ENCODE data around the gene SMYD4. TPM values are rescaled to one million over a fixed set of nuclear protein-coding genes. Genes with fewer than 3 reads are reported as not detected.

The SMYD4 gene
- total RNA-seq, 1 experiment from 2014 or later: 9.3 TPM

DNA sequence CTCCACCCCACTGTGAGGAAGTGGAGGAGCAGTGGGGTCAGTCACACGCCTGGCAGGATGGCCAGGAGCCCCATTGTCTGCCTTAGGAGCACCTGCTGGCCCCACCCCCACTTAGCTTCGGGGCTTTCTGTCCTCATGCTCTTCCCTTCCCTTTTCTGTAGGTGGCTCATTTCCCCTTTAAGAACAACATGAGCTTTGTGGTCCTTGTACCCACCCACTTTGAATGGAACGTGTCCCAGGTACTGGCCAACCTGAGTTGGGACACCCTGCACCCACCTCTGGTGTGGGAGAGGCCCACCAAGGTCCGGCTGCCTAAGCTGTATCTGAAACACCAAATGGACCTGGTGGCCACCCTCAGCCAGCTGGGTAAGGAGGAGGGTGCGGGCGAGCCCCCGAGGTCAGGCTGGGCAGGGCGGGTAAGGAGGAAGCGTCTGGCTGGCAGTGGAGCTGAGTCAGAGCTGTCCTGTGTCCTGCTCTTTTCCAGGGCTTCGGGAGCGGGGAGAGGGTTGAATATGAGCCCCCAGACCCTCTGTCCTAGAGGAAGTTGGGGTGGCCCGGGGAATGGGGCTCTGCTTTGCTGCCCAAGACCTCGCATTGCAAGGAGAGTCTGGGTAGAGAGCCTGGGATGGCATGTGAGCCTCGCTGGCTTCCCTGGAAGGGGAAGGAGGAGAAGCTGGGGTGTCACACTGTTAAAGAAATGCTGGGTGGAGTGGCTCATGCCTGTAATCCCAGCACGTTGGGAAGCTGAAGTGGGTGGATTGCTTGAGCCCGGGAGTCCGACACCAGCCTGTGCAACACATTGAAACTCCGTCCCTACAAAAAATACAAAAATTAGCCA lies 77.1 kb downstream of the SMYD4 start:
- Histone ChIP-seq H3K4me1 (ENCODE audit: insufficient read depth, low read length) (peaks cover 14% of the 10 kb centered on the region), H2AFZ (ENCODE audit: low read length) (peak overlapping the region; percentile 88), H3K79me2 (ENCODE audit: low read length) (no peaks in the 10 kb centered on the region), H3K4me2 (ENCODE audit: low read length) (peak overlapping the region; percentile 87), H3K9me2 (replicated peaks; ENCODE audit: low read length) (no peaks in the 10 kb centered on the region), H3K27me3 (ENCODE audit: low read length) (no peaks in the 10 kb centered on the region), H3F3A (ENCODE audit: low read length, unreplicated experiment) (no peaks in the 10 kb centered on the region), H4K20me1 (ENCODE audit: low read length) (no peaks in the 10 kb centered on the region), H3K9ac (ENCODE audit: low read length) (no peak overlapping the region), H3K36me3 (ENCODE audit: low read depth, low read length) (no peaks in the 10 kb centered on the region), H3K4me3 (ENCODE audit: low read length) (peak overlapping the region; percentile 56), H3K27ac (ENCODE audit: low read length) (no peak overlapping the region), H3K9me3 (ENCODE audit: low read length) (no peaks in the 10 kb centered on the region)
- DNase-seq (peak; percentile 41), ATAC-seq (peak; percentile 90)
- TF ChIP-seq, protein P1, sequence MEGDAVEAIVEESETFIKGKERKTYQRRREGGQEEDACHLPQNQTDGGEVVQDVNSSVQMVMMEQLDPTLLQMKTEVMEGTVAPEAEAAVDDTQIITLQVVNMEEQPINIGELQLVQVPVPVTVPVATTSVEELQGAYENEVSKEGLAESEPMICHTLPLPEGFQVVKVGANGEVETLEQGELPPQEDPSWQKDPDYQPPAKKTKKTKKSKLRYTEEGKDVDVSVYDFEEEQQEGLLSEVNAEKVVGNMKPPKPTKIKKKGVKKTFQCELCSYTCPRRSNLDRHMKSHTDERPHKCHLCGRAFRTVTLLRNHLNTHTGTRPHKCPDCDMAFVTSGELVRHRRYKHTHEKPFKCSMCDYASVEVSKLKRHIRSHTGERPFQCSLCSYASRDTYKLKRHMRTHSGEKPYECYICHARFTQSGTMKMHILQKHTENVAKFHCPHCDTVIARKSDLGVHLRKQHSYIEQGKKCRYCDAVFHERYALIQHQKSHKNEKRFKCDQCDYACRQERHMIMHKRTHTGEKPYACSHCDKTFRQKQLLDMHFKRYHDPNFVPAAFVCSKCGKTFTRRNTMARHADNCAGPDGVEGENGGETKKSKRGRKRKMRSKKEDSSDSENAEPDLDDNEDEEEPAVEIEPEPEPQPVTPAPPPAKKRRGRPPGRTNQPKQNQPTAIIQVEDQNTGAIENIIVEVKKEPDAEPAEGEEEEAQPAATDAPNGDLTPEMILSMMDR (conservative IDR thresholded peaks at IDR 0.05; ENCODE audit: low read depth, low read length): no peak
- TF ChIP-seq EZH2phosphoT487 (IDR thresholded peaks at IDR 0.05; ENCODE audit: borderline replicate concordance, low read length): no peak
- TF ChIP-seq EZH2 (IDR thresholded peaks at IDR 0.05; ENCODE audit: low read length, unreplicated experiment): no peak
- BruUV-seq (replicated peaks): no TSS peak
- ChIA-PET CTCF (no interaction called here), POLR2A (ENCODE audit: unreplicated experiment) (interaction anchor here (0.6 kb wide), 1 partner anchor 104 kb away, joined by 10 read pairs; no protein-coding TSS in a partner anchor)
- intact Hi-C loops (cut with micrococcal nuclease): no loop called here

DNA sequence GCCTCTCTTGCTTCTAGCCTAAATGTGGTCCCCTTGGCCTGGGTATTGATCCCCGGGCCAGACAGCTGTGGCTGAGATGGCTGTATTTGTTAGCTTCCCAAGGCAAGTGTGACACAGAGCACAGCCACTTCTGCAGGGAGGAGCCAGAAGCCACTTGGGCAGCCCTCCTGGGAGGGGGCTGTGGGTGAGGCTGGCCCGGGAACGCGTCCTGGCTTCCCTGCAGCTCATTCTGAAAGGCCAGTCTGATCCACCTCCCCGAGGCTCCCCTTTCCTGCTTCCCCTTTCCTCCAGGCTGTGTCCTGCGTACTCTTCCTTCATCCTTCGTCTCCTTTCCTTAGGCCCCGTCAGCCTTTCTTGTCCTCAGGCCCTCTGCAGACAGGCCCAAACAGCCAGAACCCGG lies 79.1 kb downstream of the SMYD4 start:
- ATAC-seq (no peak), DNase-seq (no peak)
- H3K27ac ChIP-seq (ENCODE audit: low read length): no peak overlapping the region
- H3K36me3 ChIP-seq (ENCODE audit: low read depth, low read length): no peaks in the 10 kb centered on the region
- TF ChIP-seq EZH2phosphoT487 (IDR thresholded peaks at IDR 0.05; ENCODE audit: borderline replicate concordance, low read length): no peak
- no peak for TF ChIP-seq EZH2 (IDR thresholded peaks at IDR 0.05; ENCODE audit: low read length, unreplicated experiment)
- intact Hi-C loops (cut with micrococcal nuclease): no loop called here
- ChIA-PET CTCF (no interaction called here), POLR2A (ENCODE audit: unreplicated experiment) (no interaction called here)
- BruUV-seq (replicated peaks): no TSS peak
- H3K79me2 ChIP-seq (ENCODE audit: low read length): no peaks in the 10 kb centered on the region
- H3F3A ChIP-seq (ENCODE audit: low read length, unreplicated experiment): no peaks in the 10 kb centered on the region
- H3K4me1 ChIP-seq (ENCODE audit: insufficient read depth, low read length): peaks cover 14% of the 10 kb centered on the region
- H3K9ac ChIP-seq (ENCODE audit: low read length): no peak overlapping the region
- no peaks in the 10 kb centered on the region for H3K9me3 ChIP-seq (ENCODE audit: low read length)
- H2AFZ ChIP-seq (ENCODE audit: low read length): no peak overlapping the region
- H3K4me3 ChIP-seq (ENCODE audit: low read length): no peak overlapping the region
- H3K9me2 ChIP-seq (replicated peaks; ENCODE audit: low read length): no peaks in the 10 kb centered on the region
- no peaks in the 10 kb centered on the region for H3K27me3 ChIP-seq (ENCODE audit: low read length)
- H4K20me1 ChIP-seq (ENCODE audit: low read length): no peaks in the 10 kb centered on the region
- H3K4me2 ChIP-seq (ENCODE audit: low read length): no peak overlapping the region

DNA sequence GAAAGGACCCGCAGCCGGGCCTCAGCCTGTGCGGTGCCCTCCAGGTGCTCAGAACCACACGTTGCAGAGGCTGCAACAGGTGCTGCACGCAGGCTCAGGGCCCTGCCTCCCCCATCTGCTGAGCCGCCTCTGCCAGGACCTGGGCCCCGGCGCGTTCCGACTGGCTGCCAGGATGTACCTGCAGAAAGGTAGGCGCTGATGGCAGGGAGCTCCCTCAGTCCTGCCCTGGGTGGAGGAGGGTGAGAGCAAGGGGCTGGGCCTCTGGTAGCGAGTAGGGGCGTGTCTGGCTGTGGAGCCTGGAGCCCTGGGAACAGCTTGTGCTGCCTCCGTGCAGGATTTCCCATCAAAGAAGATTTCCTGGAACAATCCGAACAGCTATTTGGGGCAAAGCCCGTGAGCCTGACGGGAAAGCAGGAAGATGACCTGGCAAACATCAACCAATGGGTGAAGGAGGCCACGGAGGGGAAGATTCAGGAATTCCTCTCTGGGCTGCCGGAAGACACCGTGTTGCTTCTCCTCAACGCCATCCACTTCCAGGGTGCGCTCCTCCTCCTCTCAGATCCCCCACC lies 82.6 kb downstream of the SMYD4 start:
- H3K4me3 ChIP-seq (ENCODE audit: low read length): no peak overlapping the region
- H4K20me1 ChIP-seq (ENCODE audit: low read length): no peaks in the 10 kb centered on the region
- H3K9ac ChIP-seq (ENCODE audit: low read length): no peak overlapping the region
- H3K27me3 ChIP-seq (ENCODE audit: low read length): no peaks in the 10 kb centered on the region
- ChIA-PET CTCF (no interaction called here), POLR2A (ENCODE audit: unreplicated experiment) (no interaction called here)
- no peaks in the 10 kb centered on the region for H3K79me2 ChIP-seq (ENCODE audit: low read length)
- no peak for TF ChIP-seq EZH2 (IDR thresholded peaks at IDR 0.05; ENCODE audit: low read length, unreplicated experiment)
- TF ChIP-seq EZH2phosphoT487 (IDR thresholded peaks at IDR 0.05; ENCODE audit: borderline replicate concordance, low read length): no peak
- TF ChIP-seq, protein P1 (conservative IDR thresholded peaks at IDR 0.05; ENCODE audit: low read depth, low read length): no peak
- intact Hi-C loops (cut with micrococcal nuclease): no loop called here
- ATAC-seq: no peak
- H3K36me3 ChIP-seq (ENCODE audit: low read depth, low read length): no peaks in the 10 kb centered on the region
- peaks cover 2% of the 10 kb centered on the region; the same call in 1 of the 2 replicates for H3K4me1 ChIP-seq (ENCODE audit: insufficient read depth, low read length)
- H3K9me3 ChIP-seq (ENCODE audit: low read length): no peaks in the 10 kb centered on the region
- no peaks in the 10 kb centered on the region for H3F3A ChIP-seq (ENCODE audit: low read length, unreplicated experiment)
- no TSS peak for BruUV-seq (replicated peaks)
- no peak overlapping the region for H3K27ac ChIP-seq (ENCODE audit: low read length)
- H3K4me2 ChIP-seq (ENCODE audit: low read length): no peak overlapping the region
- no peak overlapping the region for H2AFZ ChIP-seq (ENCODE audit: low read length)
- DNase-seq: no peak
- no peaks in the 10 kb centered on the region for H3K9me2 ChIP-seq (replicated peaks; ENCODE audit: low read length)

Data from PC-3 (cell line).